Left lung (tissue), 10 donors: ENCODE measurements around the gene GPATCH11. TPM values are rescaled to one million over a fixed set of nuclear protein-coding genes. Genes with fewer than 3 reads are reported as not detected.

Experiments
- ATAC-seq: fragments of 200-7000 bp; cut with Tn5 transposase; one replicate; pipeline ENCODE4 v1.9.1; 2020; ENCODE audit warnings: moderate library complexity
- DNase-seq, 4 donors: peaks; one replicate each; pipeline ENCODE4 v3.0.0-alpha.2; 2013 to 2020
- H3K27ac ChIP-seq, 2 donors: fragments of 200-600 bp; sonication (generic) in 1 of 2; one replicate each; pipeline versions ENCODE4 v1.5.0 to v1.8.0; 2020 to 2021
- H3K27me3 ChIP-seq, 2 donors: fragments of 200-600 bp; sonication (generic) in 1 of 2; one replicate each; pipeline versions ENCODE4 v1.5.0 to v1.8.0; 2020 to 2021
- H3K36me3 ChIP-seq, 2 donors: fragments of 200-600 bp; sonication (generic) in 1 of 2; one replicate each; pipeline versions ENCODE4 v1.5.0 to v1.8.0; 2020 to 2021
- H3K4me1 ChIP-seq, 2 donors: fragments of 200-600 bp; one replicate each; pipeline ENCODE4 v1.8.0; 2021
- H3K4me3 ChIP-seq, 2 donors: fragments of 200-600 bp; sonication (generic) in 1 of 2; one replicate each; pipeline versions ENCODE4 v1.5.0 to v1.8.0; 2020 to 2021; ENCODE audit warnings: mild to moderate bottlenecking in 1 of 2
- H3K9me3 ChIP-seq, 2 donors: fragments of 200-600 bp; sonication (generic) in 1 of 2; one replicate each; pipeline versions ENCODE4 v1.5.0 to v1.8.0; 2020 to 2021
- intact Hi-C, 2 donors: fragments of 100-400 bp; cut with DNase I; formaldehyde crosslinking; loops; one replicate each; pipeline versions ENCODE4 v1.11.2 to v1.14.2; 2022
- polyA plus RNA-seq, 6 donors: library from polyadenylated mRNA; unstranded; fragments of 120-200 nt; gene quantifications; one replicate each; pipeline ENCODE4 v1.2.1, GENCODE V29; 2013; ENCODE audit not compliant: insufficient read length in 6 of 6
- total RNA-seq, 2 donors: library from RNA; stranded (reverse); fragmentation: NEBNext Ultra II Directional; extraction: Animal tissue kit (Norgen Biotek cat#: 25700); gene quantifications; one replicate each; pipeline ENCODE4 v1.2.1, GENCODE V29; 2021
- TF ChIP-seq, protein P1 (sequence below), 2 donors: fragments of 200-600 bp; sonication (generic) in 1 of 2; IDR thresholded peaks; one replicate each; pipeline versions ENCODE4 v1.5.0 to v1.8.0; 2021; ENCODE audit warnings: antibody characterized with exemption in 2 of 2
- donor health status: DM: no; HTN: yes; CAD: no.
- donor health status: DM: no; HTN: no; CAD: no.

The GPATCH11 gene
- total and polyA plus RNA-seq, 8 donors = 7.8 to 13.0 (median 11.2) TPM

DNA sequence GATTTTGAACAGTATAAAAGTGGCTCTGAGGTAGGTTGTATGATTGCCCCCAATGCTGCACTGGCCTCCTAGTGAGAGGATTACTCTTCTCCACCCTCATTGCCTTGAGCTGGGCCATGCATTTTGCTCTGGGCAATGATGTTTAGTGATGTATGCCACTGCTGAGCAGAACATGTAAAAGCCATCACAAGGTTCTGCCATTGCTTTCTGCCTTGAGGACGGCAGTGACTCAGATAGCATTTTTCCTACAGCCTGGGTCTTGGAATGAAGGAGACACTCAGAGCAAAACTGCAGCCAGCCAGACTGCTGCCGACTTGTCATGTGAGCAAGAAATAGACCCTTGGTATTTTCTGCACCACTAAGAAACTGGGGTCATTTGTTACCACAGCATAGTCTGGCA, 27.6 kb downstream of the GPATCH11 start:
- peaks cover 0 to 99% of the 10 kb centered on the region in 2 donors for H3K36me3 ChIP-seq
- DNase-seq (no peak), ATAC-seq (no peak)
- no peak overlapping the region for H3K4me3 ChIP-seq
- H3K27me3 ChIP-seq = no peaks in the 10 kb centered on the region
- H3K9me3 ChIP-seq = no peaks in the 10 kb centered on the region
- TF ChIP-seq, protein P1, sequence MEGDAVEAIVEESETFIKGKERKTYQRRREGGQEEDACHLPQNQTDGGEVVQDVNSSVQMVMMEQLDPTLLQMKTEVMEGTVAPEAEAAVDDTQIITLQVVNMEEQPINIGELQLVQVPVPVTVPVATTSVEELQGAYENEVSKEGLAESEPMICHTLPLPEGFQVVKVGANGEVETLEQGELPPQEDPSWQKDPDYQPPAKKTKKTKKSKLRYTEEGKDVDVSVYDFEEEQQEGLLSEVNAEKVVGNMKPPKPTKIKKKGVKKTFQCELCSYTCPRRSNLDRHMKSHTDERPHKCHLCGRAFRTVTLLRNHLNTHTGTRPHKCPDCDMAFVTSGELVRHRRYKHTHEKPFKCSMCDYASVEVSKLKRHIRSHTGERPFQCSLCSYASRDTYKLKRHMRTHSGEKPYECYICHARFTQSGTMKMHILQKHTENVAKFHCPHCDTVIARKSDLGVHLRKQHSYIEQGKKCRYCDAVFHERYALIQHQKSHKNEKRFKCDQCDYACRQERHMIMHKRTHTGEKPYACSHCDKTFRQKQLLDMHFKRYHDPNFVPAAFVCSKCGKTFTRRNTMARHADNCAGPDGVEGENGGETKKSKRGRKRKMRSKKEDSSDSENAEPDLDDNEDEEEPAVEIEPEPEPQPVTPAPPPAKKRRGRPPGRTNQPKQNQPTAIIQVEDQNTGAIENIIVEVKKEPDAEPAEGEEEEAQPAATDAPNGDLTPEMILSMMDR (IDR thresholded peaks at IDR 0.05) = no peak
- H3K27ac ChIP-seq = no peak overlapping the region
- intact Hi-C loops = no loop called here
- H3K4me1 ChIP-seq = no peaks in the 10 kb centered on the region

DNA sequence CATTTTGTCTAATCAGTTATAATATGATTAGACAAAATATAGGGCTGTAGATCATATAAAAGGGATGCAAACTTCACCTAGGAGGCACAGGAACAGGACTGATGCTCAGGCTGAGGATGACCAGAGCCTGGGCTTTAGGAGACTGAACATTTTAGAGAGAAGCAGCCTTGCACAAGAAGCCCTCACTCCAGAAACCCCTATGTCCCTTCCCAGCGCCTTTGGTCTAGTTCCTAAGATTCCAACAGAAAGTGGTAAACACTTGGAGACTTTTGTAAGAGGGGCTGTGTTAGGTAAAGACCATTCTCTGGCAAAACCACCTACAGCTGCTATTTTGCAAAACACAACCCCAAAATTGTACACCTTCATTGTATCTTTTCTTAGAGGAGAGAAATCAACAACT, 33.2 kb downstream of the GPATCH11 start:
- Histone ChIP-seq H3K9me3 (no peaks in the 10 kb centered on the region), H3K27ac (no peak overlapping the region), H3K36me3 (peaks cover 0 to 97% of the 10 kb centered on the region in 2 donors), H3K4me1 (no peaks in the 10 kb centered on the region), H3K4me3 (no peak overlapping the region), H3K27me3 (no peaks in the 10 kb centered on the region)
- intact Hi-C loops = no loop called here
- TF ChIP-seq, protein P1 (IDR thresholded peaks at IDR 0.05) = no peak
- DNase-seq = no peak
- no peak for ATAC-seq

DNA sequence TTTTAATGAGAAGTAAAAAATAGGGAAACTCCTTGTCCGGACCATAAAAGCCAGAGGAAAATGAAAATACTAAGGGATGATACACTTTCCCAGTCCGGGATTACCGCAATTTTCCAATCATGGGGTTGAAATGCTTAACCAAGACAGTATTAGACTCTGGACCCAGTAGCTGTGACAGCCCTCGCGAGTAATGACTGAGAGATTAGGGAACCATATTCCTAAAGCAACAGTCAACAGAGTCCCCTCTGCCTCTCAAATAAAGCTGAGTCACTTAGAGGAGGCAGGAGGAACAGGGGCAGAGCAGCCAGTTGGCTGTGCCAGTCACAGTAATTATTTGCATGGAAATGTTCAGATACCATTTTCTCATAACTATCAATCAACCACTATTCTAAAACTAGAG, 34.8 kb downstream of the GPATCH11 start:
- Histone ChIP-seq H3K36me3 (peaks cover 0 to 97% of the 10 kb centered on the region in 2 donors), H3K27ac (no peak overlapping the region), H3K27me3 (no peaks in the 10 kb centered on the region), H3K4me1 (no peaks in the 10 kb centered on the region), H3K4me3 (no peak overlapping the region), H3K9me3 (no peaks in the 10 kb centered on the region)
- intact Hi-C loops = no loop called here
- DNase-seq (no peak), ATAC-seq (no peak)
- TF ChIP-seq, protein P1 (IDR thresholded peaks at IDR 0.05) = no peak

DNA sequence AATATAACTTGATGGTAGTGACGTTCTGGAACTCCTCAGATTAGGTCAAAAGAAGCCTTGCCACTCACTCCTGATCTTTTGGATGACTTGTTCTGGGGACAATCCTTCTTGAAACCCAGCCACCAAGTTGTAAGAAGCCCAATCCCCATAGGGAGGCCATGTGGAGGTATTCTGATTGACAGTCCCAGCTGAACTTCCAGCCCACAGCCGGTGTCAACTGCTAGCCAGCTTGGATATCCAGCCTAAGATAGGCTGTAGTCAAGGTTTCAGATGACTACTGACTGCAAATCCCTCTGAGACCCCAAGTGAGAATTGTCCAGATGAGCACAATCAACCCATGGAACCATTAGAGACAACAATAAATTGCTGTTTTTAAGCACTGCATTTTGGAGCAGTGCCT, 41.1 kb downstream of the GPATCH11 start:
- TF ChIP-seq, protein P1 (IDR thresholded peaks at IDR 0.05) = no peak
- Histone ChIP-seq H3K4me3 (no peak overlapping the region), H3K36me3 (peaks cover 0 to 95% of the 10 kb centered on the region in 2 donors), H3K27ac (no peak overlapping the region), H3K4me1 (no peaks in the 10 kb centered on the region), H3K27me3 (no peaks in the 10 kb centered on the region), H3K9me3 (no peaks in the 10 kb centered on the region)
- ATAC-seq = no peak
- no peak for DNase-seq
- intact Hi-C loops = no loop called here

DNA sequence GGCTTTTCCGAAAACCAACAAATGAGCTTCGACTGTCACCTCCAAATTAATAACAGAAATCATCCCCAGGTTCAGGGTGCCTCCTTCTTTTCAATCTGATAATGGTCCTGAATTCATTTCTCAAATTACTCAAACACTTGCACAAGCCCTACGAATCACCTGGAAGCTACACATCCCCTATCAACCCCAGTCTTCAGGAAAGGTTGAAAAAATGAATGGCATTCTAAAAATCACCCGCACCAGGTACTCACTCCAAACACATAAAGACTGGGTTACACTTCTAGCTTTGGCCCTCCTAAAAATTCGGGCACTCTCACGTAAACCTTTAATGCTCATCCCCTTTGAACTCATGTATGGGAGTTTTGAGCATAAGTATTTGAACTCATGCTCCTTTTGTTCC, 48.6 kb downstream of the GPATCH11 start:
- TF ChIP-seq, protein P1 (IDR thresholded peaks at IDR 0.05) = no peak
- H3K4me1 ChIP-seq = no peaks in the 10 kb centered on the region
- H3K4me3 ChIP-seq = no peak overlapping the region
- no peaks in the 10 kb centered on the region for H3K27me3 ChIP-seq
- ATAC-seq (no peak), DNase-seq (no peak)
- intact Hi-C loops = no loop called here
- peaks cover 0 to 100% of the 10 kb centered on the region in 2 donors for H3K36me3 ChIP-seq
- no peak overlapping the region for H3K27ac ChIP-seq
- no peaks in the 10 kb centered on the region for H3K9me3 ChIP-seq
